Stimulated activated CD4-positive, alpha-beta T cell treated with anti-CD3 and anti-CD28 coated beads, Interleukin-1b, Interleukin-23, amount 100 ng/mL, for 24 hours (primary cell): ENCODE results near the gene VEGFA.
A peak's percentile ranks its signal among the peaks of the same experiment; 100 is the strongest.
"Not testable (repeated sequence)": the region's sequence is repeated elsewhere in the genome, so short reads cannot be mapped to it uniquely, and the experiment has no call there.

Experiments used
- DNase-seq, 4 experiments: peaks; one replicate each; pipeline ENCODE4 v3.0.0-alpha.2; 2020; ENCODE audit warnings: low read depth in 4 of 4, low spot score in 1 of 4

Gene VEGFA

GRCh38 chr6:43801495-43802181 is 31.6 kb downstream of the VEGFA start:
- DNase-seq: no peak

- no peak for DNase-seq
Measured at GRCh38 chr6:43803055-43803782, 33.2 kb downstream of the VEGFA start.

GRCh38 chr6:43803783-43804549 is 34.0 kb downstream of the VEGFA start:
- DNase-seq: no peak

- DNase-seq: no peak
Measured at GRCh38 chr6:43804550-43805223, 34.7 kb downstream of the VEGFA start.

- DNase-seq: no peak
Measured at GRCh38 chr6:43805699-43806042, 35.7 kb downstream of the VEGFA start.

- DNase-seq: no peak
Measured at GRCh38 chr6:43806043-43806757, 36.2 kb downstream of the VEGFA start.

GRCh38 chr6:43806758-43807227 is 36.8 kb downstream of the VEGFA start:
- DNase-seq: no peak

GRCh38 chr6:43807228-43808061 is 37.4 kb downstream of the VEGFA start:
- DNase-seq: no peak

GRCh38 chr6:43808412-43808811 is 38.4 kb downstream of the VEGFA start:
- DNase-seq: no peak

- no peak for DNase-seq
Measured at GRCh38 chr6:43809417-43810305, 39.6 kb downstream of the VEGFA start.

- no peak for DNase-seq
Measured at GRCh38 chr6:43810965-43811732, 41.1 kb downstream of the VEGFA start.

GRCh38 chr6:43811733-43812099 is 41.7 kb downstream of the VEGFA start:
- DNase-seq: no peak

GRCh38 chr6:43812850-43813578 is 43.0 kb downstream of the VEGFA start:
- DNase-seq: no peak

- DNase-seq: no peak
Measured at GRCh38 chr6:43814111-43814510, 44.1 kb downstream of the VEGFA start.

- no peak for DNase-seq
Measured at GRCh38 chr6:43814865-43815264, 44.9 kb downstream of the VEGFA start.

GRCh38 chr6:43817192-43817591 is 47.2 kb downstream of the VEGFA start:
- DNase-seq: peak in 1 of 4 experiments; percentile 8

- not testable (repeated sequence) for DNase-seq
Measured at GRCh38 chr6:43818973-43819372, 49.0 kb downstream of the VEGFA start.
